Fibroblast of lung (primary cell): ENCODE results near the gene EPS8L2. TPM values are rescaled to one million over a fixed set of nuclear protein-coding genes. Genes with fewer than 3 reads are reported as not detected.

Source experiments
- DNase-seq, 2 donors: peaks; one replicate each; pipeline versions ENCODE4 v3.0.0 to v3.0.0-alpha.2; 2010; ENCODE audit warnings: low read depth in 2 of 2
- H2AFZ ChIP-seq: 2 replicates; pipeline ENCODE4 v1.5.1; 2012; ENCODE audit warnings: low read length, control low read depth, inconsistent platforms
- H3K27ac ChIP-seq: 2 replicates; pipeline ENCODE4 v1.5.1; 2011; ENCODE audit warnings: low read length, control low read depth; ENCODE audit not compliant: insufficient read depth
- H3K27me3 ChIP-seq: 2 replicates; pipeline ENCODE4 v1.5.1; 2011; ENCODE audit warnings: mild to moderate bottlenecking, low read length; ENCODE audit not compliant: control insufficient read depth, insufficient read depth
- H3K36me3 ChIP-seq: 2 replicates; pipeline ENCODE4 v1.5.1; 2011; ENCODE audit warnings: low read length; ENCODE audit not compliant: control insufficient read depth, insufficient read depth
- H3K4me1 ChIP-seq: 2 replicates; pipeline ENCODE4 v1.5.1; 2011; ENCODE audit warnings: low read length; ENCODE audit not compliant: control insufficient read depth, insufficient read depth; ENCODE audit errors: extremely low read depth
- H3K4me2 ChIP-seq: 2 replicates; pipeline ENCODE4 v1.5.1; 2011; ENCODE audit warnings: low read length, control low read depth; ENCODE audit not compliant: insufficient read depth; ENCODE audit errors: extremely low read depth
- H3K4me3 ChIP-seq, 4 experiments: fragments of 200-600 bp in 1 of 4; sonication (generic) in 1 of 4; replicated peaks in 1 of 4; 2 replicates each; pipeline ENCODE4 v1.5.1; 2011 to 2016; ENCODE audit warnings: low read length in 4 of 4, low read depth in 3 of 4, mild to moderate bottlenecking in 3 of 4, control low read depth in 2 of 4, inconsistent platforms in 1 of 4, mixed read lengths in 1 of 4; ENCODE audit not compliant: insufficient read depth in 1 of 4; ENCODE audit errors: control extremely low read depth in 1 of 4
- H3K79me2 ChIP-seq: 2 replicates; pipeline ENCODE4 v1.5.1; 2012; ENCODE audit warnings: mild to moderate bottlenecking, low read length, inconsistent platforms; ENCODE audit not compliant: control insufficient read depth, insufficient read depth
- H3K9ac ChIP-seq: 2 replicates; pipeline ENCODE4 v1.5.1; 2011; ENCODE audit warnings: mild to moderate bottlenecking, low read length, control low read depth; ENCODE audit not compliant: insufficient read depth
- H3K9me3 ChIP-seq: 2 replicates; pipeline ENCODE4 v1.5.1; 2012; ENCODE audit warnings: low read depth, low read length; ENCODE audit not compliant: control insufficient read depth, insufficient read depth
- H4K20me1 ChIP-seq: 2 replicates; pipeline ENCODE4 v1.5.1; 2011; ENCODE audit warnings: low read length; ENCODE audit not compliant: control insufficient read depth, insufficient read depth; ENCODE audit errors: extremely low read depth
- CTCF ChIP-seq, 2 donors: IDR thresholded peaks in 1 of 2; conservative IDR thresholded peaks in 1 of 2; 1 replicate in 1 of 2; 2 replicates in 1 of 2; pipeline ENCODE4 v1.5.1; 2011 to 2012; ENCODE audit warnings: low read length in 2 of 2, control low read depth in 1 of 2, inconsistent platforms in 1 of 2, low read depth in 1 of 2, mild to moderate bottlenecking in 1 of 2
- EZH2 ChIP-seq: IDR thresholded peaks from 2 replicates; pipeline ENCODE4 v1.5.1; 2012; ENCODE audit warnings: low read length, control low read depth, mild to moderate bottlenecking; ENCODE audit errors: missing control alignments
- polyA plus RNA-seq, 2 donors: library from polyadenylated mRNA; depleted of rRNA in 1 of 2; stranded (reverse) in 1 of 2; unstranded in 1 of 2; fragments of >200 nt; gene quantifications; 2 replicates each; pipeline ENCODE4 v1.2.1, GENCODE V29; 2011 to 2012; ENCODE audit warnings: missing spikeins in 1 of 2
- total RNA-seq: library from RNA; depleted of rRNA; stranded (reverse); fragments of >200 nt; gene quantifications from 2 replicates; pipeline ENCODE4 v1.2.1, GENCODE V29; 2014

EPS8L2 gene
- total and polyA plus RNA-seq, 2 donors (not counting 1 experiment from before 2014, with no cell fraction given): 18.4 to 54.2 TPM

- no peak overlapping the region for H3K27ac ChIP-seq
- no peak for DNase-seq
- H4K20me1 ChIP-seq: peaks cover 2% of the 10 kb centered on the region
- H3K9ac ChIP-seq: no peak overlapping the region
- no peak overlapping the region for H2AFZ ChIP-seq
- no peak overlapping the region for H3K4me3 ChIP-seq
- H3K9me3 ChIP-seq: no peaks in the 10 kb centered on the region
- H3K4me2 ChIP-seq: no peak overlapping the region
- H3K27me3 ChIP-seq: no peaks in the 10 kb centered on the region
- H3K79me2 ChIP-seq: peaks cover 4% of the 10 kb centered on the region
- peaks cover 47% of the 10 kb centered on the region for H3K36me3 ChIP-seq
- TF ChIP-seq EZH2 (no peak), CTCF (conservative IDR thresholded peaks at IDR 0.05 in 1 of 2, IDR thresholded peaks at IDR 0.05 in 1 of 2; ENCODE audit: low read depth in 1 of 2, low read length in 2 of 2) (no peak)
- H3K4me1 ChIP-seq: peaks cover 6% of the 10 kb centered on the region
These were observed 60.3 kb downstream of the EPS8L2 start for GRCh38 chr11:766106-766935.

- Histone ChIP-seq H3K4me2 (no peak overlapping the region), H4K20me1 (peaks cover 2% of the 10 kb centered on the region), H3K79me2 (peaks cover 9% of the 10 kb centered on the region), H3K27me3 (no peaks in the 10 kb centered on the region), H2AFZ (no peak overlapping the region), H3K9ac (no peak overlapping the region), H3K9me3 (no peaks in the 10 kb centered on the region), H3K4me1 (peaks cover 6% of the 10 kb centered on the region), H3K36me3 (peaks cover 50% of the 10 kb centered on the region), H3K4me3 (no peak overlapping the region), H3K27ac (no peak overlapping the region)
- no peak for TF ChIP-seq EZH2
- no peak for TF ChIP-seq CTCF (conservative IDR thresholded peaks at IDR 0.05 in 1 of 2, IDR thresholded peaks at IDR 0.05 in 1 of 2; ENCODE audit: low read depth in 1 of 2, low read length in 2 of 2)
- no peak for DNase-seq
These were observed 60.8 kb downstream of the EPS8L2 start for GRCh38 chr11:766936-767210.

- Histone ChIP-seq H3K9me3 (no peaks in the 10 kb centered on the region), H3K27me3 (no peaks in the 10 kb centered on the region), H3K36me3 (peaks cover 51% of the 10 kb centered on the region), H3K79me2 (peaks cover 10% of the 10 kb centered on the region), H3K9ac (no peak overlapping the region), H3K4me2 (no peak overlapping the region), H2AFZ (no peak overlapping the region), H3K27ac (no peak overlapping the region), H3K4me3 (no peak overlapping the region), H3K4me1 (peaks cover 6% of the 10 kb centered on the region), H4K20me1 (peaks cover 2% of the 10 kb centered on the region)
- DNase-seq: no peak
- TF ChIP-seq CTCF (conservative IDR thresholded peaks at IDR 0.05 in 1 of 2, IDR thresholded peaks at IDR 0.05 in 1 of 2; ENCODE audit: low read depth in 1 of 2, low read length in 2 of 2) (no peak), EZH2 (no peak)
These were observed 61.2 kb downstream of the EPS8L2 start for GRCh38 chr11:767238-767637.
